GM19452 (cell line): ENCODE data around the gene SLC20A1.
"Not testable (repeated sequence)": the region's sequence is repeated elsewhere in the genome, so short reads cannot be mapped to it uniquely, and the experiment has no call there.

Experiments
- ATAC-seq: cut with Tn5 transposase; IDR thresholded peaks from one replicate; pipeline ENCODE4 v1.9.1; 2021; ENCODE audit not compliant: unreplicated experiment

Gene SLC20A1

DNA sequence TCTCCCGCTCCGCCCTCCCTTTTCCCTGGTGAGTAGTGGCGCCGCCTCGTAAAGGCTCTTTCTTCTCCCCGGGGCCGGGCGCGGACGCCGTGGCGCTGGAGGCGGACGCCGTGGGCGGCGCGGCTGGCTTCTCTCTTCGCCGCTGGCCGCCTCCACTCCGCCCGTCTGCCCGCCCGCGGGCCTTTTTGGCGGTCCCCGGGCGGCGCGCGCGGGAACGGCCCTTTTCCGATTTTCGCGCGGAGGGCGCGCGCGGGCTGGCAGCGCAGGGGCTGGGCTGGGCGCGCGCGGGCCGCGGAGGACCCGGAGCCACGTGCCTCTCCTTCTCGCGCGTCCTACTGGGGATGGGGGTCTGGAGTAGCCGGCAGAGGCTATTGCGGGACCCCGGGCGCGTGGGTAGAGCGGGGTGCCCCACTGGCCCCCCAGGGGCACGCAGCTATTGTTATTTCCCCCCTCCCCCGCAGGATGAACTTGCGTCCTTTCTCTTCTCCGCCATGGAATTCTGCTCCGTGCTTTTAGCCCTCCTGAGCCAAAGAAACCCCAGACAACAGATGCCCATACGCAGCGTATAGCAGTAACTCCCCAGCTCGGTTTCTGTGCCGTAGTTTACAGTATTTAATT is 472 bp downstream of the SLC20A1 start:
- peak; percentile 21 for ATAC-seq

DNA sequence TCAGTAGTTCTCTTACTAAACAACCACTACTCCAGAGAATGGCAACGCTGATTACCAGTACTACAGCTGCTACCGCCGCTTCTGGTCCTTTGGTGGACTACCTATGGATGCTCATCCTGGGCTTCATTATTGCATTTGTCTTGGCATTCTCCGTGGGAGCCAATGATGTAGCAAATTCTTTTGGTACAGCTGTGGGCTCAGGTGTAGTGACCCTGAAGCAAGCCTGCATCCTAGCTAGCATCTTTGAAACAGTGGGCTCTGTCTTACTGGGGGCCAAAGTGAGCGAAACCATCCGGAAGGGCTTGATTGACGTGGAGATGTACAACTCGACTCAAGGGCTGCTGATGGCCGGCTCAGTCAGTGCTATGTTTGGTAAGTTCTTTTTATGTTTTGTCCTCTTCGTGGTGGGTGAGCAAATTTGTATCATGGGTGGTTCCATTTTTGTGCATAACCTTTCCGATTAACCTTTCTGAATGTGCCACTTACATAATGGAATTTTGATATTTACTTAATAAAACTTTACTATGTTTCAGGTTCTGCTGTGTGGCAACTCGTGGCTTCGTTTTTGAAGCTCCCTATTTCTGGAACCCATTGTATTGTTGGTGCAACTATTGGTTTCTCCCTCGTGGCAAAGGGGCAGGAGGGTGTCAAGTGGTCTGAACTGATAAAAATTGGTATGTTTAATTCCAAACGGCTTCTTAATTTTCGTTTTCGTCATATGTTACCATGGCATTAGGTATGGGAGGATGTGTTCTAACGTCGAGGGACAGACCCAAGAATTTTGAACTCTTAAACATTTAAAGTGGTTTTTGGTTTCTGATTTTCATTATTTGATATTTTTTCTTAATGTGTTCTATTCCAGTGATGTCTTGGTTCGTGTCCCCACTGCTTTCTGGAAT is 1.3 kb downstream of the SLC20A1 start:
- ATAC-seq: no peak

DNA sequence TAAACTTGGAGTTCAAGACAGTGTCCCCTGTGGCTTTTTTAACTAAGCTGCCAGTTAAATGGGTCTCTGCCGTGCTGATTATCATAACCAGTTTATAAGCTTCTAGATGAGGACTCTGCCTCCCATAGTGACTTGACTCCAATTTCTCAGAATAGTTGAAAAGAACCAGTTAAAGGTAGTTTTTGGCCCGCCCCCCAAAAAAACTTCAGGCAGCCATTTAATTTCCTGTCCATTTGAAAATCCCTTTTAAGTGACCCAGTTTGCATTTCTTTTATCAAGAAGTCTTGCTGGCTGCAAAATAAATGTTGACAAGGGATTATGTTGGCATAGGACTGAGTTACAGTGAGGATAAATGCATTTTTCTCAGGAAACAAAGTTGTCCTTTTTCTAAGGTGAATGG is 2.3 kb downstream of the SLC20A1 start:
- no peak for ATAC-seq

DNA sequence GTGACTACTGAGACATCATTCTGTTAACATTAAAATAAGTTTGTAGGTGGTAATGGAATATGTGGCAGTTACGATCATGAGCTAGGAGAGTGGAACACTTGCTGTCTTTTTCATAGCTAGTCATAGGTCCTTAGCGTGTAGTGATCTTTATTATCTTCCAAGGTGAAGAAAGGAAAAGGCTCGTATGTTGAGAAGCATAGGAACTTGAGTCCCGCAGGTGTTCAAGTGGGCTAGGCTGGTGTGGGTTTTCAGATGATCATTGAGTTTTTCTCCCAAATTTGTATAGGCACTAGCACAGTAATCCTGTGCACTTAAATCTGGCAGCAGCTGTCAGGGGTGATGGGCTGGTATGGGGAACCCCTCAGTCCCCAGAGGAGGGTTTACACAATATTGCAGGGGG is 10.9 kb downstream of the SLC20A1 start:
- no peak for ATAC-seq

DNA sequence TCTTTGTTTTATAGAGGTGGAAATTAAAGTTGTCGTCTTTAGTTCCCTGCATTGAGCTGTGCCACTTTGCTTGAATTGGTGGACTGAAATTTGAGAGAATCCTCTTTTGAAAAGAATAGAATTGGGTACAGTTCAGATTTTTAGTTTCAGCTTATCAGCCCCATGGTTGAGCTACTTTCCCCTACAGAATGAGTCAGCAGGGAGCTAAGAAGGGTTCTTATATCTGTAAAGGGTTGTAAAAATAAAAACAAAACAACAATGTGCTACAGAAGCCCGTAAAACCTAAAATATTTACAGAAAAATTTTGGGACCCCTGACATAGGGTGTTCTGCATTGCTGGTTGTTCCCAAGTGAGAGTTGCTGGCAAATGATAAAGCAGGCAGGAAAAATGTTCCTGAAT is 12.6 kb downstream of the SLC20A1 start:
- no peak for ATAC-seq

DNA sequence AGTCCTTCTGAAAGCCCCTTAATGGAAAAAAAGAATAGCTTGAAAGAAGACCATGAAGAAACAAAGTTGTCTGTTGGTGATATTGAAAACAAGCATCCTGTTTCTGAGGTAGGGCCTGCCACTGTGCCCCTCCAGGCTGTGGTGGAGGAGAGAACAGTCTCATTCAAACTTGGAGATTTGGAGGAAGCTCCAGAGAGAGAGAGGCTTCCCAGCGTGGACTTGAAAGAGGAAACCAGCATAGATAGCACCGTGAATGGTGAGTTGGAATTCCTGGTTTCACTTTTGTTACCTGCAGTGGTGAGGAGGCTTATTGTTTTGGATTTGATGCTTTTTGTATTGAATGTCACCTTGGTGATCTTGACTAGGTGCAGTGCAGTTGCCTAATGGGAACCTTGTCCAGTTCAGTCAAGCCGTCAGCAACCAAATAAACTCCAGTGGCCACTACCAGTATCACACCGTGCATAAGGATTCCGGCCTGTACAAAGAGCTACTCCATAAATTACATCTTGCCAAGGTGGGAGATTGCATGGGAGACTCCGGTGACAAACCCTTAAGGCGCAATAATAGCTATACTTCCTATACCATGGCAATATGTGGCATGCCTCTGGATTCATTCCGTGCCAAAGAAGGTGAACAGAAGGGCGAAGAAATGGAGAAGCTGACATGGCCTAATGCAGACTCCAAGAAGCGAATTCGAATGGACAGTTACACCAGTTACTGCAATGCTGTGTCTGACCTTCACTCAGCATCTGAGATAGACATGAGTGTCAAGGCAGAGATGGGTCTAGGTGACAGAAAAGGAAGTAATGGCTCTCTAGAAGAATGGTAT is 13.3 kb downstream of the SLC20A1 start:
- no peak for ATAC-seq

DNA sequence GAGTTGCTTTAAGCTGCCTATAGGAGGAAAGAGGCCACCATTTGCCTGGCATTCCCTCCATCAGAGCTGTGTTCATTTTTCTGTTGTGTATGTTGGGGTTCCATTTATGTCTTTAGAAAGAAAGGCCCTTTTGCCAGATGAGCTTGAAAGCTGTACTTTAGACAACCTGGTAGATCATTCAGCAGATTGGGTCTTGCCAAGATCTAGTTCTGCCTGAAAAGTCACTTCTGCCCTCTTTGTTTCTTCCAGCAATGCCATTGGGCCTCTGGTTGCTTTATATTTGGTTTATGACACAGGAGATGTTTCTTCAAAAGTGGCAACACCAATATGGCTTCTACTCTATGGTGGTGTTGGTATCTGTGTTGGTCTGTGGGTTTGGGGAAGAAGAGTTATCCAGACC is 14.4 kb downstream of the SLC20A1 start:
- no peak for ATAC-seq

DNA sequence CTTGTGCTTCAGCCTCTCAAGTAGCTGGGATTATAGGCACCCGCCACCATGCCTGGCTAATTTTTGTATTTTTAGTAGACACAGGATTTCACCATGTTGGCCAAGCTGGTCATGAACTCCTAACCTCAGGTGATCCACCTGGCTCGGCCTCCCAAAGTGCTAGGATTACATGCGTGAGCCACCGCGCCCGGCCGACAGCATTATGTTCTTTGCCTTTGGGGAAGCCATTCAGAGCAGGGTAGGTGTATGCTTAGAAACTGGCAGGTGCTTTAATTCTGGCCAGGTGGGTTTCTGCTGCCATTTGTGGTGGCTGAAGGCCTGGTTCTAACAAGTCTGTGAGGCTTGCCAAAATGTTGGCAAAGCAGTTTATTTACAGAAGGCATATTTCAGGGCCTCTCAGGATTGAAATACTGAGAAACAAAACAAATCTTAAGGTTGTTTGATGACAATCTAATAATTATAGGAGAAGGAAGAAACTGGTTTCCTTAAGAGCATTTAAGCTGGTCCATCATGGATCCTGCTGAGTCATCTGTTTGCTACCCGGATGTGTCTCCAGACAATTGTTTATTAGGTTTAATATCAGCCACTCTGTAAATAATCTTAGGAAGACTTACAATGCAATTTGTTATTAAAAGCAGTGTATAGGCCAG is 16.0 kb downstream of the SLC20A1 start:
- no peak for ATAC-seq

DNA sequence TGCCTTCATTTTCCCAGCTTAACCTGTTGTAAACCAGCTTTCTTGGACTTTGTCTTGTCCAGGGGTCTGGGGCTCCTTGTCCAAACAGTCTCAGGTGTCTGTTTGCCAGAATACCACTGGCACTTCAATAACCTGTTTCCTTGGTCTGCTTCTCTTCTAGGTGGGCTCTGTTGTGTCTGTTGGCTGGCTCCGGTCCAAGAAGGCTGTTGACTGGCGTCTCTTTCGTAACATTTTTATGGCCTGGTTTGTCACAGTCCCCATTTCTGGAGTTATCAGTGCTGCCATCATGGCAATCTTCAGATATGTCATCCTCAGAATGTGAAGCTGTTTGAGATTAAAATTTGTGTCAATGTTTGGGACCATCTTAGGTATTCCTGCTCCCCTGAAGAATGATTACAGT is 17.0 kb downstream of the SLC20A1 start:
- ATAC-seq: no peak

DNA sequence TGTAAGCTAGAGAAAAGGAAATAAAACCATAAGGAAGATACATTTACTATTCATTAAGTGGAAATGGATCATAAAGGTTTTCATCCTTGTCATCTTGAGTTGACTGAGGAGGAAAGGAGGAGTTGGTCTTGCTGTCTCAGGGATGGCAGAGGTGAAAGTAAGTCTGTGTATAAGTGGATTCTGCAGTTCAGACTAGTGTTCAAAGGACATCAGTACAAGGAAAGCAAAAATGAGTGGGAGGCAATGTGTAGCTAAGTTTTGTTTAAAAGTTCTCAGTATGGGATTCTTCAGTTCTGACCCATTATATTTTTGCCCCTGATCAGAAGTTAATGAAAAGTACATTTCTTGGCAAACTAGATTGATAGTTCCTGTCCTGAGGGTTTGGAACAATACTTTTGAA is 18.9 kb downstream of the SLC20A1 start:
- no peak for ATAC-seq

DNA sequence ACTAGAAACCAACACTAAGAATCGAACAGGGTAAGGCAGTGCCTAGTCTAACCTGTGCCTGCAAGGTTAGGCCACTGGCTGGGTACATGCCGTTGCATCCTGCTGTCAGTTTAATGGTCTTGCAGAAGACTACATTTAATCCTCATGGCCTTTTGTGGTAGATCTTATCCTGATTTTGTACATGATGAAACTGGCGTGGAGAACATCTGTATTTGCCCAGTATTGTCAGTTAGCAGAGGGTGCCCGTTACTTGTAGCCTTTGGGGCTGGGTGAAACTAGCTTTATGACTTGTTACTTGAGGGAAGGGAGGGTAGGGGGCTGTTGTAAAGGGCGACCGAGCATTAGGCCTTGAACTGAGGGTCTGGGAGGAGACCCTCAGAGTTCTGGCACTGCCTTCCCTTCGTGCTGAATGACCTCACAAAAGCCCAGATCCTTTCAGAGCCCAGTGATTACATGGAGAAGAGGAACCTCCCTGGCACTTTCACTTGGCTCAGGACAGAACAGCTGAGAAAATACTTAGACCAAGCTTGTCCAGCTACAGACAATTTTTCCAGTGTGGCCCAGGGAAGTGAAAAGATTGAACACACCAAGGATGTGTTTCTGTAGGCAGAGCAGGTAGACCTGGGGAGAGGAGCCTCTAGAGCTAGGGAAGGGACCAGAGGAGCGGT is 19.5 kb downstream of the SLC20A1 start:
- ATAC-seq: no peak

DNA sequence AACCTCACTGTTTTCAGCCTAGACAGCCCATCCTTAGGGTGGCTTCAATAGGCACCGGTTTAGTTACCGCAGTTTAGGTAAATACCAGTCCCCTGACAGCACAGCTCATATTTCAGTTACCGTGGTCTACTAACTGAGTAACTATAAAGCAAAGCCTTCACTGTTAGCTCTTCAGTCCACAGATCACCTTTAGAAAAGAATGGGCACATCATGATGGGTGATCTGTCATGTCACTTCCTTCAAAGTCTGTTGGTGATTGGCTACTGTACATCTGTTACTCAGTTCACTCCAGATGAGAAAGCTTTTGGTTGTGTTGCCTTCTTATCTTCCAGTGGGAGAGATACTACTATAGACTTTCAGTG is 21.0 kb downstream of the SLC20A1 start:
- ATAC-seq: no peak

DNA sequence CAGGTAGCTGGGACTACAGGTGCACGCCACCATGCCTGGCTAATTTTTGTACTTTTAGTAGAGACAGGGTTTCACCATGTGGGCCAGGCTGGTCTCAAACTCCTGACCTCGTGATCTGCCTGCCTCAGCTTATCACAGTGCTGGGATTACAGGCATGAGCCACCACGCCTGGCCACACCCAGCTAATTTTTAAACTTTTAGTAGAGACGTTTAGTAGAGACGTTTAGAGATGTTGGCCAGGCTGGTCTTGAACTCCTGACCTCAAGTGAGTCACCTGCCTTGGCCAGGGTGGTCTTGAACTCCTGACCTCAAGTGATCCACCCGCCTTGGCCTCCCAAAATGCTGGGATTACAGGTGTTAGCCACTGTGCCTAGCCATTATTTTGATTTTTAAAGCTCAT is 21.8 kb downstream of the SLC20A1 start:
- not testable (repeated sequence) for ATAC-seq

DNA sequence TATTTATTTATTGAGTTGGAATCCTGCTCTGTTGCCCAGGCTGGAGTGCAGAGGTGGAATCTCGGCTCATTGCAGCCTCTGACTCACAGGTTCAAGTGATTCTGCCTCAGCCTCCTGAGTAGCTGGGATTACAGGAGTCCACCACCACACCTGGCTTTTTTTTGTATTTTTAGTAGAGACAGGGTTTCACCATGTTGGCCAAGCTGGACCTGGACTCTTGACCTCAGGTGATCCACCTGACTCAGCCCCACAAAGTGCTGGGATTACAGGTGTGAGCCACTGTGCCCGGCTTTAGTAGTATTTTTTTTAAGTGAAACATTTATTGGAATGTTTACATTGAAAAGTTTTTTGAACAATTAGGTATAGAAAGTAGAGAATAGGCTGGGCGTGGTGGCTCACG is 23.9 kb downstream of the SLC20A1 start:
- no peak for ATAC-seq

DNA sequence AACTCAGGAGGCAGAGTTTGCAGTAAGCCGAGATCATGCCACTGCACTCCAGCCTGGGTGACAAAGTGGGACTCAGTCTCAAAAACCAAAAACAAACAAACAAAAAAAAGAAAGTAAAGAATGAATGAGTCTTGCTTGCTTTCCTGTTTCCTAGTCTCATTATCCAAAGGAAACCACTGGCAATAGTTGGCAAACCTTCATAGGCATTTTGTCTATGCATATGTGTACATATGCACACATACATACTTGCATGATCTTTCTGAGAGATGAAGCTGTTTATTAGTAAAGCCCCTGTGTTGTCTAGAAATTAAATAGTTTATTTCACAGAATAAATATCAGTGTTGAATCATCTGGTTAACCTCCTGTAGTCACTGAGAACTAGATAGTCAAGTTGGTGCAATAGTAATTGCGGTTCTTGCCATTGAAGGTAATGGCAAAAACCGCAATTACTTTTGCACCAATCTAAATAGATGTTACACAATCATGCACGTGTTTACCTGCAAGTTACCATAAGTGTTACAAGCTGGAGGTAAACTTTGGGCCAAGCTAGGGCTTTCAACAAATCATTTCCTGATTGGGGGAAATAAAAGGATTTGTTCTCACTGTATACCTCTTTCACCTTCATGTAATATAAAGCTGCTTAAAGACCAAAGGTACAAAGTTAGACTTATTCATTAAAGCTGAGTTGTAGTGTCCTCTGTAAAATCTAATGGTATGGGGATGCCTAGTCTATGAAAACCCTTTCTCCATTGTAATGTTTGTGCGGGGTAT is 24.7 kb downstream of the SLC20A1 start:
- no peak for ATAC-seq

DNA sequence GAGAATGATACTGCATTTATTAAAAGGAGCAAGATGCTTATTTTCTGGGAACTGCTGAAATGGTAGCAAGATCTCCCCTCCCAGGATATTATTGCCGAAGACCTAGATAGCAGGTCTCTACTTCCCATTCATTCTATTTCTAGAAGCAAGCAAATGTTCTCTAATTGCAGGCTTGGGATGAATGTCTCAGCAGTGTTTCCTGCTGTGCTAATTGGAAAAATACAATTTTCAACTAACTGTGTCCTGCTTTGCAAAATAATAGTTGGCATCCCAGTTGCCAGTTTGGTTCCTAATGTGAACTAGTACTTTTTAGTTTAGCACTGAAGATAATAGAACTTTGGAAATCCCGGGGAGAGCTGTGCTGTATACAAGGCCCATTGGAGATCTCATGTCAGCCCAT is 26.1 kb downstream of the SLC20A1 start:
- ATAC-seq: no peak

DNA sequence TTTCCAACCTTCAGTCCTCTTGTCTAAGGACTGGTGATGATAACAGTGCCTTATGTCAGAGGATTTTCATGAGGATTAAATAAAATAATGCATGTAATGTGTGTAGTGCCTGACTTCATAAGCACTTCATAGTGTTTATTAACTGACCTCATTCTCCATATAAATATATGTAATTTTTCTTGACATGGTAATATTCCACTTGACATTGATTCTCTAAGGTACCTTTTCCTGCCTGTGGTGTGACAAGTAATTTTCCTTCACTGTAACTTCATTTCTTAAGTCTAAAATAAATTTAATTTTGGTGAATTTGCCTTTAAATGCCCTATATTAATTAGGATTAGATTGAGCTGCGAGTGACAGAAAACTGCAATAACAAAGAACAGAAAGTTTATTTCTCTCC is 27.3 kb downstream of the SLC20A1 start:
- ATAC-seq: no peak

DNA sequence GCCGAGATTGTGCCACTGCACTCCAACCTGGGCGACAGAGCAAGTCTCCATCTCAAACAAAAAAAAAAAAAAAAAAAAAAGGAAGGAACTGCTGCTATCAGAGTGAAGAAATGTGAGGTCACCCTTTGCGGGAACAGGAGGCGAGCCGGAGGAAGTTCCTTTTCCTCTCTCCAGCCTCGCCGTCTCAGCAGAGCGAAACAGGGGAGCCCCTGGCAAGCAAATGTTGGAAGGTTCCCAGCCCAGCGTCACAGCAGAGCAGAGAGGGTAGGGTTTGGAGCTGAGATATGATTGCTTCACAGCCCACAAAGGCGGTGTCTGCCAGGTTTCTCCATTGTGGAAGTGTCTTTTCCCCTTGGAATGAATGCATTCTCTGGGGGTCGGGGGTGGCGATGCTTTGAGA is 28.5 kb downstream of the SLC20A1 start:
- no peak for ATAC-seq

DNA sequence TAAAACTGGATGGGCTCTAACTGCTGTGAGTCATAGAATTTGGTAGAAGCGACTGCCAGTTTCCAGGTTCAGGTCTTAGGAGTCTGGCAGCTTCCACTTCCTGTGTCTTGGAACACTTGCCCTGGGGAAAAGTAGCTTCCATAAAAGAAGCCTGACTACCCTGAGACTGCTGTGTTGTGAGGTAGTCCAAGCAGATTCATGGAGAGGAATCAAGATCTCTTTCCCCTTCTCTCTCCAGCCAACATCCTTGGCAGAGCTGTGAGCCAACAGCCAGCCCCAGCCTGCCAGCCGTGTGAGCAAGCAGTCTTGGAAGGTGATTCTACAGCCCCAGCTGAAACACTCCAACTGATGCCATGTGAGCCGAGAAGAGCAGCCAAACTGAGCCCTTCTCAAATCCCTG is 33.7 kb downstream of the SLC20A1 start:
- ATAC-seq: no peak

DNA sequence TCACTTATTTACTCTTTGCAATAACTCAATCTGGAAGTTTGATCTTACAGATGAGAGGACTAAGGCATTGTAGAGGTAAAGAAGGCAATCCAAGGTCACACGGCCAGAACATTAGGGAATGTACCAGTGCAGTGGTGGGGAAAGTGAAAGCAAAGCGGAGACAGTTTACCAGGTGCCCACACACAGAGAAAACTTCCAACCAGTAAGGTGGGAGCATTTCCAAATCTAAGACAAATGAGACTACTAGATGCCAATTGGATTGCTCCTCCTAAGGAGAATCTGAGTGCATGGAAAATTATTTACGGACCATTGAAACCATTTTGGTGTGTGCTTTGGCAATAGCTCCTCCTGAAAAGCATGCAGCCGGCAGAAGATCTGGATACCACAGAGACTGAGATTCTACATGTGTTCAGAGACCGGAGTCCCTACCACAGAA is 34.9 kb downstream of the SLC20A1 start:
- ATAC-seq: no peak
